ENCODE measurements around the gene LUZP2. TPM values are rescaled to one million over a fixed set of nuclear protein-coding genes. Genes with fewer than 3 reads are reported as not detected.

Gene LUZP2
- total and polyA plus RNA-seq, 4 donors, result 0.04 to 8.8 (median 0.09) TPM; not detected in 1

DNA sequence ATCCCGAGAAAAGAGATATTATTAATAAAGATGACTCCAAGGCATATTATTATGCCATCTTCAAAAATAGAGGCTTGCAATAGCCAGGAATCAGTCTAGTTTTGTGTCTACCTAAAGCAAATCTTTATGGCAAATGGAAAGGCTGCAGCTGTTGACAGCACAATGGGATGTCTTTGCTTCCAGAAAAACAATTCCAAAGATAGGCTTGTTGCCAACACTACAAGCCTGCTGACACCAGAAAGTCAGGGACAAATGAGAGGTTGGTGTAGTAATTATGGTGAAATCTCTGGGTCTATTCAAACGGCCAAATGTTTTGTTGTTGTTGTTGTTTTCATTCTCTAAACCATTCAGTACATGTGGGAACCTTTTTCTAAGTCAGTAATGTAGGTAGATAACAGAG is 101.8 kb downstream of the LUZP2 start:
- H3K36me3 ChIP-seq (ENCODE audit: control insufficient read depth in 4 of 4, insufficient read depth in 4 of 4, low read length in 4 of 4), result no peaks in the 10 kb centered on the region
- DNase-seq, result peak in 1 of 3 donors; percentile 9
- 54 to 65% methylated on average over 2 of the region's 2 CpGs for WGBS, 2 donors
- ATAC-seq (ENCODE audit: insufficient read depth, low FRiP score), result no peak
- TF ChIP-seq, protein P1, sequence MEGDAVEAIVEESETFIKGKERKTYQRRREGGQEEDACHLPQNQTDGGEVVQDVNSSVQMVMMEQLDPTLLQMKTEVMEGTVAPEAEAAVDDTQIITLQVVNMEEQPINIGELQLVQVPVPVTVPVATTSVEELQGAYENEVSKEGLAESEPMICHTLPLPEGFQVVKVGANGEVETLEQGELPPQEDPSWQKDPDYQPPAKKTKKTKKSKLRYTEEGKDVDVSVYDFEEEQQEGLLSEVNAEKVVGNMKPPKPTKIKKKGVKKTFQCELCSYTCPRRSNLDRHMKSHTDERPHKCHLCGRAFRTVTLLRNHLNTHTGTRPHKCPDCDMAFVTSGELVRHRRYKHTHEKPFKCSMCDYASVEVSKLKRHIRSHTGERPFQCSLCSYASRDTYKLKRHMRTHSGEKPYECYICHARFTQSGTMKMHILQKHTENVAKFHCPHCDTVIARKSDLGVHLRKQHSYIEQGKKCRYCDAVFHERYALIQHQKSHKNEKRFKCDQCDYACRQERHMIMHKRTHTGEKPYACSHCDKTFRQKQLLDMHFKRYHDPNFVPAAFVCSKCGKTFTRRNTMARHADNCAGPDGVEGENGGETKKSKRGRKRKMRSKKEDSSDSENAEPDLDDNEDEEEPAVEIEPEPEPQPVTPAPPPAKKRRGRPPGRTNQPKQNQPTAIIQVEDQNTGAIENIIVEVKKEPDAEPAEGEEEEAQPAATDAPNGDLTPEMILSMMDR (IDR thresholded peaks at IDR 0.05; ENCODE audit: control extremely low read depth, extremely low read depth), result no peak
- no peak overlapping the region for H3K4me3 ChIP-seq
- no peaks in the 10 kb centered on the region for H3K27me3 ChIP-seq (ENCODE audit: control insufficient read depth in 3 of 3, insufficient read depth in 3 of 3, low read length in 2 of 3)
- H3K4me1 ChIP-seq (ENCODE audit: control insufficient read depth in 5 of 5, insufficient read depth in 5 of 5, low read length in 5 of 5), result peaks cover 0 to 4% (median 0%) of the 10 kb centered on the region in 5 donors
- H3K9ac ChIP-seq (ENCODE audit: insufficient read depth in 1 of 2, low read length in 2 of 2), result no peak overlapping the region
- H3K9me3 ChIP-seq (ENCODE audit: control insufficient read depth in 4 of 4, insufficient read depth in 3 of 4, low read length in 3 of 4), result no peaks in the 10 kb centered on the region
- H3K27ac ChIP-seq (ENCODE audit: low read depth in 1 of 2, low read length in 1 of 2), result no peak overlapping the region

DNA sequence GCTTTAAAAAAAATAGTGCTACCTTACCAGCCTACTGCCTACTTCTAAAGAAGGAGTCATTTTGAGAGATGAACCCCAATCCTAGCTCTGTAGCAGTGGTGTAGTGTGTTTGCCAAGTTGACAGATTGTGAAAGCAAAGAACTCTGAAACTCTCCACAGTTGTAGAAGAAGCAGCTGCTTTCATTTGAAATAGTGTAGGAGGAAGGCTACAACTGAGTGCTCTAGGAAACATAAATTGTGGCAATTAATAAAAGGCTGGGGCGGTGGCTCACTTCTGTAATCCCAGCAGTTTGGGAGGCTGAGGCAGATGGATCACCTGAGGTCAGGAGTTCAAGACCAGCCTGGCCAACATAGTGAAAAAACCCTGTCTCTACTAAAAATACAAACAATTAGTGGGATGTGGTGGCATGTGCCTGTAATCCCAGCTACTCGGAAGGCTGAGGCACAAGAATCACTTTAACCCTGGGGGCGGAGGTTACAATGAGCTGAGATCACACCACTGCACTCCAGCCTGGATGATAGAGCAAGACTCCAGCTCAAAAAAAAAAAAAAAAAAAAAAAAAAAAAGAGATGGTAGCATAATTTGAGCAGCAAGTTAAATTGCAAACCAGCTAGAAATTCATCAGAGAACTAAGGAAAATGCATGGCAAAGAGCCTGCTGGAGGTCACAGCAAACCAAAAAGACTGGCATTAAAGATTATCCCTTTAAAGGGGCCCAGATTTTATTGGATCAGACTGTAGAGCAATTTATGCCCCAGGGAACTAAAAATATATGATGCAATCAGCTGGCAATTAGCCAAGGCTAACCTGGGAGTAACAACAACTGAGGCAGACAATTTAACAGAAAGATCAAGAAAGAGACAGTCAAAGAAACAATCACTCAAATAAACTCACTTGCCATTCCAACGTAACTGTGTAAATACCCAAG is 112.6 kb downstream of the LUZP2 start:
- Histone ChIP-seq H3K27me3 (ENCODE audit: control insufficient read depth in 3 of 3, insufficient read depth in 3 of 3, low read length in 2 of 3) (no peaks in the 10 kb centered on the region), H3K4me3 (no peak overlapping the region), H3K4me1 (ENCODE audit: control insufficient read depth in 5 of 5, insufficient read depth in 5 of 5, low read length in 5 of 5) (no peaks in the 10 kb centered on the region), H3K9ac (ENCODE audit: insufficient read depth in 1 of 2, low read length in 2 of 2) (no peak overlapping the region), H3K27ac (ENCODE audit: low read depth in 1 of 2, low read length in 1 of 2) (no peak overlapping the region), H3K9me3 (ENCODE audit: control insufficient read depth in 4 of 4, insufficient read depth in 3 of 4, low read length in 3 of 4) (no peaks in the 10 kb centered on the region), H3K36me3 (ENCODE audit: control insufficient read depth in 4 of 4, insufficient read depth in 4 of 4, low read length in 4 of 4) (no peaks in the 10 kb centered on the region)
- DNase-seq, result peak in 1 of 3 donors; percentile 18
- no peak for ATAC-seq (ENCODE audit: insufficient read depth, low FRiP score)
- TF ChIP-seq, protein P1 (IDR thresholded peaks at IDR 0.05; ENCODE audit: control extremely low read depth, extremely low read depth), result no peak
- WGBS, 2 donors, result 79 to 82% methylated on average over 4 of the region's 4 CpGs

DNA sequence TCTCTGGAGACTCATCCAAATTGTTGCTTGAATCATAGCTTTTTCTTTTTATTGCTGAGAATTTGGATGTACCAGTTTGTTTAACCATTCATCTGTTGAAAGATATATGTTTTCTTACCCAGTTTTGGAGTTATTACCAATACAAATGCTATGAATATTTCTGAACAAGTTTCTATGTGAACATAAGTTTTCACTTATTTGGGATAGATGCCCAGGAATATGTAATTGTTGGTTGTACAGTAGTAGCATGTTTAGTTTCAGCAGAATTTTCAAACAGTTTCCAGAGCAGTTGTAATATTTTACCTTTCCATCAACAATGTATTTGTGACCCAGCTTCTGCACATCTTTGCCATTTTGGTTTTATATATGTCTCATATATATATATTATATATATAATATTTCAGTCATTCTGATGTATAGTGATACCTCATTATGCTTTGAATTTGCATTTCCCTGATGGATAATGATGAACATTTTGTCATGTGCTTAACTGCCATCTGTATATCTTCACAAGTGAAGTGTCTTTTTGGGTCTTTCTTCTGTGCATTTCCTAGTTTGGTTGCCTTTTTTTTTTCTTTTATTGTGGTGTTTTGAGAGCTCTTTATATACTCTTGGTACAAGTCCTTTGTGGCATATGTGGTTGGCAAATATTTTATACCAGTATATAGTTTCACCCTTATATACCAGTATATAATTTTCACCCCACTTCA is 118.8 kb downstream of the LUZP2 start:
- Histone ChIP-seq H3K9me3 (ENCODE audit: control insufficient read depth in 4 of 4, insufficient read depth in 3 of 4, low read length in 3 of 4) (no peaks in the 10 kb centered on the region), H3K36me3 (ENCODE audit: control insufficient read depth in 4 of 4, insufficient read depth in 4 of 4, low read length in 4 of 4) (no peaks in the 10 kb centered on the region), H3K27ac (ENCODE audit: low read depth in 1 of 2, low read length in 1 of 2) (no peak overlapping the region), H3K4me1 (ENCODE audit: control insufficient read depth in 5 of 5, insufficient read depth in 5 of 5, low read length in 5 of 5) (no peaks in the 10 kb centered on the region), H3K9ac (ENCODE audit: insufficient read depth in 1 of 2, low read length in 2 of 2) (no peak overlapping the region), H3K27me3 (ENCODE audit: control insufficient read depth in 3 of 3, insufficient read depth in 3 of 3, low read length in 2 of 3) (no peaks in the 10 kb centered on the region), H3K4me3 (no peak overlapping the region)
- ATAC-seq (ENCODE audit: insufficient read depth, low FRiP score) (no peak), DNase-seq (no peak)
- TF ChIP-seq, protein P1 (IDR thresholded peaks at IDR 0.05; ENCODE audit: control extremely low read depth, extremely low read depth), result no peak
